ENCODE results near the gene NOC3L.
A peak's percentile ranks its signal among the peaks of the same experiment; 100 is the strongest.
"Not testable (repeated sequence)": the region's sequence is repeated elsewhere in the genome, so short reads cannot be mapped to it uniquely, and the experiment has no call there.

Gene NOC3L, protein sequence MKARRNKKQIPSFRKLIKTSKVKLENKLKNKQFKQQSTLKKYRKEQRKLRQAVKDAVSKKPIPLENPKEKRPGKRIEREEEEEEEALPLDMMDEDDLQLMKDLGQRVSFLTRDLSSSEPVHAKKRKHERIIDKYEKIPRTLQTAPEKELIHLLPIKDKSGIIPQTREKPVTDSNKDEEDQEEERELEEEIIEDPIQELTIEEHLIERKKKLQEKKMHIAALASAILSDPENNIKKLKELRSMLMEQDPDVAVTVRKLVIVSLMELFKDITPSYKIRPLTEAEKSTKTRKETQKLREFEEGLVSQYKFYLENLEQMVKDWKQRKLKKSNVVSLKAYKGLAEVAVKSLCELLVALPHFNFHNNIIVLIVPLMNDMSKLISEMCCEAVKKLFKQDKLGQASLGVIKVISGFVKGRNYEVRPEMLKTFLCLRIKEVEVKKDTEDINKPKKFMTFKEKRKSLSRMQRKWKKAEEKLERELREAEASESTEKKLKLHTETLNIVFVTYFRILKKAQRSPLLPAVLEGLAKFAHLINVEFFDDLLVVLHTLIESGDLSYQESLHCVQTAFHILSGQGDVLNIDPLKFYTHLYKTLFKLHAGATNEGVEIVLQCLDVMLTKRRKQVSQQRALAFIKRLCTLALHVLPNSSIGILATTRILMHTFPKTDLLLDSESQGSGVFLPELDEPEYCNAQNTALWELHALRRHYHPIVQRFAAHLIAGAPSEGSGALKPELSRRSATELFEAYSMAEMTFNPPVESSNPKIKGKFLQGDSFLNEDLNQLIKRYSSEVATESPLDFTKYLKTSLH

DNA sequence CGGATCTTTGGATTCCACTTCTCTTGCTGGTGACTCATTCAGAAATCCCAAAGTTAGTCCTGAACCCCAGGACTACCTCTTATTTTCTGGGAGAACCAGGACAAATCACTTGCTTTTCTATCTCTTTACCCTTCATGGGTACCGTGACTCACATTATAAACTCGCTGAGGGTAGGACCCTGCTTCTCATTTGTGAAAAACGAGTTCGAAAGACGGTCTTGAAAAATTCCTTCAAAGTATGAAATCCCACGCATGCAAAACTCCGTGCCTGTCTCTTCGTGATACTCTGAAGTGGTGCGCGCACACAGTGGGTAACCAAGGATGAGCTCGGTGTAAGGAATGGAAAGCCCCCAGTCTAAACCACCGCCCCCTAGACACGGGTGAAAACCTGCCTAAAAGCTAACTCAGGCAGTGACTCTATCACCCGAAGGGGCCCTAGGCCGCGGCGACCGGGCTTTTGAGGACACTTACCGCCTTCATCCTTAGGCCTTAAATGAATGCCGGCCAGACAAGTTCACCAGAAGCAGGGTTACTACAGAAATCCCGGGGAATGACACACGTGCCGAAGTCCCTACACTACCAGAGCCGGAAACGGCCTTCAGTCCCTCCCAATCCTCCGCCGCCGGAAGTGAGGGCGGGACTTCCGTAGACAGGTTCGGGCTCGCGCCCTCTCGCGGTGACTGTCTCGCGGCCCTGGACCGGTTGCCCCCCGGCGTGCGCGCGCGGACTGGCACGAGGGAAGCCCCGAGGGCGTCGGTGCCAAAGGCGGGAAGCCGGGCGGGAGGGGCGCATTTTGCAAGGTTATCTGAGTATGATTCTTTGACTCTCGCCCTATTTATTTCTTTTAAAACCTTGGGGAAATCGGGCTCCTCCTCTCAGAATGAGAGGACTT lies at the start of gene NOC3L:
Gene NOC3L, minus strand, starts transcription at position 580 of the 891 bp plus-strand sequence. Its CDS starts 101 bp downstream, at position 479.
- DNase-seq: peak; percentile 91 to 93

GRCh38 chr10:94412449-94412848 lies 49.7 kb upstream of the NOC3L start:
- DNase-seq: no peak

- no peak for DNase-seq
These were observed 48.6 kb upstream of the NOC3L start for GRCh38 chr10:94411304-94411703.

DNA sequence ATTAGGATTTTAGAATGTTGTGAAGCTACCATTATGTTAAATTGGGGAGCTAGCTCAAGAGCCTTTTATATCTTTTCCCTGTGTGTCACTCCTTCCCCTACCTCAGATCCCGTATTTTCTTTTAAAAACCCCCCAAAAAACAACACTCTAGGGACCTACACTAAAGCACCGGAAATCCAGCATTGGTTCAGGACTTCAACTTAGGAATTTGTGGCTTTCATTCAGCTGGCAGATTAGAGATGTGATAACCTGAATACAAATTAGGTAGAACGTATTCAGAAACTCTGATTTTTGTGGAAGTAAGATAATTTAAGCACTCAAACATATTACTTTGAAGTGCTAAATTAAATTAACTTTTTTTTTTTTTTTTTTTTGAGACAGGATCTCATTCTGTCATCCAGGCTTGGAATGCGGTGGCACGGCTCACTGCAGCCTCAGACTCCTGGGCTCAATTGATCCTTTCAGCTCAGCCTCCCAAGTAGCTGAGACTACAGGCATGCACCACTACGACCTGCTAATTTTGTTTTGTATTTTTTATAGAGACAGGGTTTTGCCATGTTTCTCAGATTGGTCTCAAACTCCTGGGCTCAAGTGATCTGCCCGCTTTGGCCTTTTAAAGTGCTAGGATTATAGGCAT lies 46.4 kb upstream of the NOC3L start:
- no peak for DNase-seq

DNA sequence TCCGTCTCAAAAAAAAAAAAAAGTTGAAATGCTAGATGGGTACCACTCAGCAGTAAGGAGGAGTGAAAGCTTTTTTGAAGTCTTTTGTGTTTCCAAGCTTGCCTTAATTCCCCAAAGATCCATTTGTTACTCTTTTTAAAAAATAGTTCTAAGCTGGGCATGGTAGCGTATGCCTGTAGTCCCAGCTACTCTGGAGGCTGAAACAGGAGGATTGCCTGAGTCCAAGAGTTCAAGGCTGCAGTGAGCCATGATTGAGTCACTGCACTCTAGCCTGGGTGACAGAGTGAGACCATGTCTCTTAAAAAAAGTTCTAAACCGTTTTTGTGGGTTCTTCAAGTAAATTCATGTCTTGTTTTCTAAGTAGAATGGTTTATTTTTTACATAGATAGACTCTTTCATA lies 44.9 kb upstream of the NOC3L start:
- no peak for DNase-seq

GRCh38 chr10:94405406-94405805 lies 42.7 kb upstream of the NOC3L start:
- no peak for DNase-seq

DNA sequence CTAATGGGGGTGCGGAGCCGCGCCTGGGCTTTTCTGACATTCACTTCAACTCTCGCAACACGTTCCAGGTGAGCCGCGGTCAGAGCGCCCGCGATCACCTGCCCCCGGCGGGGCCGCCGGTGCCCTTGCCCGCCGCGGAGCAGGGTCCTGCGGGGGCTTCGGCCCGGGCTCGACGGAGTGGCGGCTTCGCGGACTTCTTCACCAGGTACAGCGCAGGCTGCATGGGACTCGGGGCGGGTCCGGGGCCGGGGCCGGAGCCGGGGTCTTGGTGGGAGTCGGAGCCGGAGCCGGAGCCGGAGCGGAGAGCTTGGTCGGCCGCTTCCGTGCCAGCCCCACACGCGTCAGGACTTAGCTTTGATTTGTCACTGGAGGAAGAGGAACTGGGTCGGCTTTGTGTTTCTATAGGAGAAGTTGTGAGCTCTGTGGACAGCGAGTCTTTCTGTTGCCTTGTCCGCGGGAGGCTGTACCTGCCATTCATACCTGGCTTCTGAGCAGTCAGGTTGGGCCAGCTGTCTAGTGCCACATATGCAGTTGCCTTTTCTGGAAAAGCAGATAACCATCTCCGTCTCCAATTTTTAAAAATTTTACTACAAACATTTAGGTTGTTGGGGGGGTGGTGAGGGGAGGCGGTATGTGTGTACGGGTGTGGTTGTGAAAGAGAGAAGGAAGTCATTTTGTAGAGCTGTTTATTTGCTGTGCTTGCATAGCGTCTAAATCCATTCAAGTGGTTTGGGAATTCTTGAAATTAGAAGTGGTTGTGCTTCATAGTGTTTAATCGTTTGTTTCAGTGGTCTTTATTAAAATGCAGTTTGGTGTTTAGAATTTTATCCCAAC lies 40.9 kb upstream of the NOC3L start:
- peak; percentile 13 to 62 for DNase-seq

GRCh38 chr10:94402843-94403379 lies 40.2 kb upstream of the NOC3L start:
- DNase-seq: peak; percentile 26 to 54

- DNase-seq: peak; percentile 91 to 94
These were observed 39.6 kb upstream of the NOC3L start, which contains the start of gene TBC1D12 for GRCh38 chr10:94402204-94402842. TBC1D12 (plus strand) TSS chr10:94402541; CDS start chr10:94402614, 73 bp downstream.

DNA sequence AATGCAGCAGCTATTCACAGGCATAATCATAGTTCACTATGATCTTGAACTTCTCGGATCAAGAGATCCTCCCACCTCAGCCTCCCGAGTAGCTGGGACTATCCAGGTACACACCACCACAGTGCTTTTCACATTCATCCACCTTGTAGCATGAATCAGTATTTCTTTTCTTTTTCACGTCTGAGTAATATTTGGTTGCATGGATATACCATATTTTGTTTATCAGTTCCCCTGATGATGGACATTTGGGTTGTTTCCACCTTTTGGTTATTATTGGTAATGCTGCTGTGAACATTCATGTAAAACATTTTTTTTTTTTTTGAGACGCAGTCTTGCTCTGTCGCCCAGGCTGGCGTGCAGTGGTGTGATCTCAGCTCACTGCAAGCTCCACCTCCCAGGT lies 36.0 kb upstream of the NOC3L start:
- no peak for DNase-seq

GRCh38 chr10:94397549-94398370 lies 35.0 kb upstream of the NOC3L start:
- no peak for DNase-seq

GRCh38 chr10:94392117-94392516 lies 29.4 kb upstream of the NOC3L start:
- not testable (repeated sequence) for DNase-seq

- not testable (repeated sequence) for DNase-seq
These were observed 23.0 kb upstream of the NOC3L start for GRCh38 chr10:94385733-94386132.

GRCh38 chr10:94383530-94383929 lies 20.8 kb upstream of the NOC3L start:
- DNase-seq: no peak

DNA sequence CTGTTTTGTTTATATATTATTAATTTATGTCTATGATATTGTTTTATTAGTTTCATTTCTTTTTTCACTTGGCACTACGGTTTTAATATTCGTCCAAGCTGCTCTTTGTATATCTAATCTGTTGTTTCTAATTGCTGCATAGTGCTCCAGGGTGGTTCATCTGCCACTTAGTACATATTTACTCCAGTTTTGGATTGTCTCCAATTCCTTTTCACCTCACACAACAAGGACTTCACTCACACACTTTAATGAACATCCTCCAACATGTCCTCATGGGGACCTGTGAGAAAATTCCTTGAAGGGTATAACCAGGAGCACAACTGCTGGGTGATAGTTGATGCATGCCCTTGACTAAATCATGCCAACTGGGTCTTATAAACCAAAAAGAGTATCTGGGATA lies 14.1 kb upstream of the NOC3L start:
- DNase-seq: no peak

DNA sequence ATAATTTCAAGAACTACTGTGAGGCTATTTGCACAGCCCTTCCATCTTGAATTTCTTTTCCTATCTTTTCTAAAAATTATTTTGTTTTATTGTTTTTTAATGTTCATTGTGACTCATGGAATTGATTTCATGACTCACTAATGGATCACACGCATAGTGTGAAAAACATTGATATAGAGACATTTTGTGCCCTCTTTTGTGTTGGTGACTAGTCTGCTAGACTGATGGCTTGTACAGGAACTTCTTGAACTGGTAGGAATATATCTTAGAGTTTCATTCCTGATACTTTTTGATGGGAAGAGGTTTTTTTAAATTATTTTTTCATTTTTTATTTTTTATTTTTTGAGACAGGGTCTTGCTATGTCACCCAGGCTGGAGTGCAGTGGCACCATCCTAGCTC lies 12.6 kb upstream of the NOC3L start:
- no peak for DNase-seq

DNA sequence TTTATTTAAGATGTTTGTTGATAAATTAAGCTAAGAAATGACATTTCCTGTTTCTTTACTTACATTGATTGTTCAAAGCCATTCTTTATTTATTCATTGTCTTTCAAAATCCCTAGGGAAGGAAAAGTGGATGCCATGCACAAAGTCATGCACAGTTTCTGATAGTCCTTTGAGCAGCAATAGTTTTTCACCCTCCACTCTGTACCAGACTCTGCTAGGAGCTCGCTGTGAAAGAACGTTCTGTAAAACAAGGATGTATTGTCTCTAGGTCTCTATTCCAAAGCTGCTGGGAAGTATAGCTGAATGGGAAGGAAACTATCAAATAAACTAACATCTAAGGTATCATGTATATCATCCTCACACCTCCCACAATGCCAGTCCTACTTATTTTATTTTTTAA lies 7.8 kb upstream of the NOC3L start:
- no peak for DNase-seq

- no peak for DNase-seq
These were observed 3.6 kb upstream of the NOC3L start for GRCh38 chr10:94366382-94366781.

DNA sequence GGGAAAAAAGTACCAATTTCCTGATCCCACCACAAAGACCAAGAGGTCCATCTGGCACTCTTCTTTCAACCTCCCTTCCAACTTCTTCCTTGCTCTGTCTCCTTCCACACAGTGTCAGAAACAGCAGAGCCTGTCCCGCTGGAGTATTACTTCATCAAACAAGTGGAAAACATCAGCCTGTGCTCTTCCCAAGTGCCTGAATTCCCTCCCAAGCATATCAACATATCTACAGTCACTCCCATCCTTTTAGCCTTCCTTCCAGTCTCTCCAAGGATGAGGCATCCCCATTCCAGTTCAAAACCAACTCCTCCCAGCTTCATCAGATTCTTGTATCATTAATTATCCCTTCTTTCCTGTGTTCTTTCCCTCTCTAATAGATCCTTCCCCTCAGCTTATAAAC lies 1.7 kb upstream of the NOC3L start:
- DNase-seq: no peak

GRCh38 chr10:94363251-94363565 lies 469 bp upstream of the NOC3L start:
- no peak for DNase-seq
